A549 treated with CpdA at 1 μM for 4 hours (cell line): ENCODE data around the gene OR13C9. TPM values are rescaled to one million over a fixed set of nuclear protein-coding genes. Genes with fewer than 3 reads are reported as not detected.

Source experiments
- total RNA-seq: library from RNA; stranded (reverse); fragments of 200-300 nt; extraction: Qiagen RNA extraction; gene quantifications from 5 replicates; pipeline ENCODE4 v1.2.3, GENCODE V29; 2022; ENCODE audit warnings: low read depth

OR13C9 gene, protein sequence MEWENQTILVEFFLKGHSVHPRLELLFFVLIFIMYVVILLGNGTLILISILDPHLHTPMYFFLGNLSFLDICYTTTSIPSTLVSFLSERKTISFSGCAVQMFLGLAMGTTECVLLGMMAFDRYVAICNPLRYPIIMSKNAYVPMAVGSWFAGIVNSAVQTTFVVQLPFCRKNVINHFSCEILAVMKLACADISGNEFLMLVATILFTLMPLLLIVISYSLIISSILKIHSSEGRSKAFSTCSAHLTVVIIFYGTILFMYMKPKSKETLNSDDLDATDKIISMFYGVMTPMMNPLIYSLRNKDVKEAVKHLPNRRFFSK
- not detected in 5 replicates for total RNA-seq

DNA sequence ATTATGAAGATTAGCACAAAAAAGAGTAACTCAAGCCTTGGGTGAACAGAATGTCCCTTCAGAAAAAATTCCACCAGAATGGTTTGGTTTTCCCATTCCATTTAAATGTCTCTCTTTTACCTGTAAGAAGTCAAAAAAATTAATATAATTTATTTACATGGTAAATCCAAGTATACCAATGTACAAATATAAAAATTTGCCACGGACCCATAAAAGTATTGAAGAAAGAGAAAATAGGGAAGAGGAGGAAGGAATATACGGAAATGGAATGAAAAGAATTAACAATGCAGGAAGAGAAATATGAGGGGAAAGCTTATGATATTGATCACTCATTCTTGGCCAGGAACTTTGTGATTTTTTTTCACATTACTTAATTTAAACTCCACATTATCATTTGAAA, at the start of gene OR13C9:
OR13C9 (minus strand) TSS at position 101 of the 400 bp plus-strand sequence; CDS start at position 101, 0 bp downstream.

DNA sequence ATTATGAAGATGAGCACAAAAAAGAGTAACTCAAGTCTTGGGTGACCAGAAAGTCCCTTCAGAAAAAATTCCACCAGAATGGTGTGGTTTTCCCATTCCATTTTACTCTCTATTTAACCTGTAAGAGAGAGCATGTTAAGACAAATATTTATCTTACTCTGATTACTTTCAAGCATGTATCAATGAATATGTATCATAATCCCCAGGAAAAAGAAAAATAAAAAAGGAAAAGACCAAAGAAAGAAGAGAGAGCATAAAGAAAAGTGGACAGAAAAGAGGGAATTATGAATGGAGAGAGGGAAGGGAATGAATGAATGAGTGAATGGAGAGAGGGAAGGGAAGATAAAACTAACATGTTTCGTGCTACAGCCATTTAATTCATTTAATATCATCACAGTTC, 12.5 kb downstream of the OR13C9 start, which contains the start of gene OR13C2:
OR13C2 (minus strand) TSS at position 101 of the 400 bp plus-strand sequence; CDS start at position 101, 0 bp downstream.

DNA sequence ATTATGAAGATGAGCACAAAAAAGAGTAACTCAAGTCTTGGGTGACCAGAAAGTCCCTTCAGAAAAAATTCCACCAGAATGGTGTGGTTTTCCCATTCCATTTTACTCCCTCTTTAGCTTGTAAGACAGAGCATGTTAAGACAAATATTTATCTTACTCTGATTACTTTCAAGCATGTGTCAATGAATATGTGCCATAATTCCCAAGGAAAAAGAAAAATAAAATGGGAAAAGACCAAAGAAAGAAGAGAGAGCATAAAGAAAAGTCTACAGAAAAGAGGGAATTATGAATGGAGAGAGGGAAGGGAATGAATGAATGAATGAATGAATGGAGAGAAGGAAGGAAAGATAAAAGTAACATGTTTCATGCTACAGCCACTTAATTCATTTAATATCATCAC, 18.7 kb downstream of the OR13C9 start, which contains the start of gene OR13C5:
OR13C5 (minus strand) TSS at position 101 of the 400 bp plus-strand sequence; CDS start at position 101, 0 bp downstream.

DNA sequence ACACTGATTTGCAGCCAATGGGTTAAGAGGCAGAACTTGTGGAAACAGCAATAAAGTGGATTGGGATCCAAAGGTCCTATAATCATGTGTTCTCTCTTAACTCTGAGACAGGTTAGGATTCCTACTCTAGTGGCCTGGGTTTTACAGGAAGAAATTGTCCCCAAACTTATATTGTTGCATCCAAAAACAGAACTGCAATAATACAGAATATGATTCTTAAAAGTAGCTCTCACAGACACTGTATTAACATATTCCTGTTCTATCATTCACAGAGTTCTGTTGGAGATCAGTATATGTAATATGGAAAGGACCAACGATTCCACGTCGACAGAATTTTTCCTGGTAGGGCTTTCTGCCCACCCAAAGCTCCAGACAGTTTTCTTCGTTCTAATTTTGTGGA, 49.1 kb downstream of the OR13C9 start, which contains the start of gene OR13C8:
OR13C8 (plus strand) TSS at position 301 of the 400 bp plus-strand sequence; CDS start at position 301, 0 bp downstream.

Other genes with a start within 250 kb of the OR13C9 start
- gene OR13F1, start 113.9 kb downstream of the OR13C9 start, total RNA-seq = not detected in 5 replicates
- gene OR13C4, start 91.0 kb downstream of the OR13C9 start, total RNA-seq = not detected in 5 replicates
- gene OR13C3, start 81.3 kb downstream of the OR13C9 start, total RNA-seq = not detected in 5 replicates
- not detected in 5 replicates for gene OR13C8, start 49.0 kb downstream of the OR13C9 start, total RNA-seq
- not detected in 5 replicates for gene OR13C5, start 18.8 kb downstream of the OR13C9 start, total RNA-seq
- not detected in 5 replicates for gene OR13C2, start 12.6 kb downstream of the OR13C9 start, total RNA-seq
- not detected in 5 replicates for gene OR13D1, start 76.3 kb upstream of the OR13C9 start, total RNA-seq
- 11.1 to 16.2 TPM (median 13.5 TPM) in 5 replicates for gene NIPSNAP3A, start 129.5 kb upstream of the OR13C9 start, total RNA-seq
- 0.53 to 0.90 TPM (median 0.64 TPM) in 5 replicates for gene NIPSNAP3B, start 145.9 kb upstream of the OR13C9 start, total RNA-seq